Stimulated activated CD8-positive, alpha-beta memory T cell treated with anti-CD3 and anti-CD28 coated beads, Interleukin-15, amount 100 ng/mL, for 48 hours (primary cell): ENCODE measurements around the gene MED6.

Experiments used
- DNase-seq, 2 donors: peaks; one replicate each; pipeline ENCODE4 v3.0.0-alpha.2; 2020; ENCODE audit warnings: low read depth in 2 of 2

The MED6 gene, protein sequence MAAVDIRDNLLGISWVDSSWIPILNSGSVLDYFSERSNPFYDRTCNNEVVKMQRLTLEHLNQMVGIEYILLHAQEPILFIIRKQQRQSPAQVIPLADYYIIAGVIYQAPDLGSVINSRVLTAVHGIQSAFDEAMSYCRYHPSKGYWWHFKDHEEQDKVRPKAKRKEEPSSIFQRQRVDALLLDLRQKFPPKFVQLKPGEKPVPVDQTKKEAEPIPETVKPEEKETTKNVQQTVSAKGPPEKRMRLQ

DNA sequence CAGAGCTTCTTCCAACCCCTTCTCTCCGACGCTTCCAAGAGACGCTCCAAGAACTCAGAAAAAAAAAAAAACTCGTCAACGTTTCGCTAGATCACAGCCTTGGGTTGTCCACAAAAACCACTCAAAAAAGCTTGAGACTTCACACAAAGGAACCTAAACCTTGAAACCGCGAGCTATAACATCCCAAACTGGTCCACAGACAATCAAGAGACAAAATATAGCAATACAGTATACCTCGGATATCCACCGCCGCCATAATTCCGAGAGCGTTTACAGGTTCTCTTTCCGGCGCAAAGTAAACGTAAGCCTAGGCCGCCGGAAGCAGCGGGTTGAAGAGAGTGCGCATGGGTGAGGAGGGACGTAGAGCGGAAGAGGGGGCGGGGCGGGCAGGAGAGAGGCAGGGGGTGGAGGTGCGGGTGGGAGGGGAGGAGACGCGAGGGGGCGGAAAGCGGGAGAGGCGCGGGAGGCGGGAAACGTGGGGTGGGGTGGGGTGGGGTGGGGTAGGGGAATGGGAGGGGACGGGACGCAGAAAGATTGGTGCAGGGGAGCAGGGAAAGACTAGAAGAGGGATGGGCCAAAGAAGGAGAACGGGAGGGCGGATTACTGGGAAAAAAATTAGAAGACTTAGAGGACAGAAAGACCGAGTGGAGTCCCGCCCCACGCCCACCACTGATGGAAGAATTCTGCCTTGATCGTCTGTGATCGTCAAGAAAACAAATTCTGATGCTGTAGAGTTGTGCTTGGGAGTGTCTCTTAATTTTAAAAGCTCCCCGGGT, at the start of gene MED6:
MED6 (minus strand) TSS at position 274 of the 776 bp plus-strand sequence; CDS start at position 256, 18 bp downstream.
- DNase-seq, result peak; percentile 83 to 88

DNA sequence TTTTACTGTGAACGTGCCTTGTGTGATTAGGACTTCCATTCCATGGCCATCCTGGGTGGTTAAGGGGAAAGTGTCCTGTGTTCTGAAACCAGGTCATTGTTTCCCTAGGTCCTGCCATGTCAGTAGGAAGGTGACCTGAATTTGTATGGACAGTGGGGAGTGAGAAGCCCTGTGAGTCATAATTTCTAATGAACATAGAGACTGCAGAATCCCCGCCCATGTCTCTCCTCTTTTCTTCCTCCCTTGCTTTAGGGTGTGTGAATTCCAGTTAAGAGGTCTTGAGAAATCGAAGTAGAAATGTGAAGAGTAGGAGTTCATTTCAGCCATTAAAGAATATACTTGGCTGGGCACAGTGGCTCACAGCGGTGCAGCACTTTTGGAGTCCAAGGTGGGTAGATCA, 49.3 kb upstream of the MED6 start:
- DNase-seq, result no peak

DNA sequence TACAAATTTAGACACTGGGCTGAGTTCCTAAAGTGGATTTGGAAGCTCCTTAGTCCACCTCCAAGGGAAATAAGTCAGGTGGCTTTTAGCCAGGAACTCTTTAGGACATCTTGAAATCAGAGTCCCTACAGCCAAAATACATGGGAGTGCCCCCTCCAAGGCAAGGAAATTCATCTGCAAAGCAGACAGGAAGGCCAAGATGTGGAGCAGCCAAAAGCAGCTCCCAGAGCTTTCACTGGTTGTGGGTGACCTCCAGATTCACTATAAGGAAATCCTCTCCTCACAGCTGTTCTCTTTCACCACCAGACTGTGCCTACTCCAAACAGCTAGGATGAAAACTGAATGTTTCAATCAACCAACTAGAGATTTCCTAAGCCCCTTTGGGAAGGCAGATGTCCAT, 47.9 kb upstream of the MED6 start:
- no peak for DNase-seq

DNA sequence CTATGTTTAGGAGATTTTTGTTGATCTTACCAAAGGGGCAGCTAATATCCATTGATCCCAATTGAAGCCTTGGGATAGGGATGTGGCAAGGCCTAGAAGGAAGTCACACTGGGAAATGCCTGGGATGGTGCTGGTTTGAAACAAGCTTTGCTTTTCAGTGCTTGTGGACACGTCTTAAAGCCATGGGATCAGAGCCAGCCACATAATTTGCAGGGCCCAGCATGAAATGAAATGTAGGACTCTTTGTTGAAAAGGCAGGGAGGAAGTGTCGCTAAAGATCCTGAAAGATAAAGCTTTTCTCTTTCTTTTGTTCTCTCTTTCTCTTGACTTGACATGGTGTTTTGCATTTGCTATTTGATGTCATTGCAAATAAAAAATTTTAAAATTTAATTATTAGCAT, 46.2 kb upstream of the MED6 start:
- no peak for DNase-seq

DNA sequence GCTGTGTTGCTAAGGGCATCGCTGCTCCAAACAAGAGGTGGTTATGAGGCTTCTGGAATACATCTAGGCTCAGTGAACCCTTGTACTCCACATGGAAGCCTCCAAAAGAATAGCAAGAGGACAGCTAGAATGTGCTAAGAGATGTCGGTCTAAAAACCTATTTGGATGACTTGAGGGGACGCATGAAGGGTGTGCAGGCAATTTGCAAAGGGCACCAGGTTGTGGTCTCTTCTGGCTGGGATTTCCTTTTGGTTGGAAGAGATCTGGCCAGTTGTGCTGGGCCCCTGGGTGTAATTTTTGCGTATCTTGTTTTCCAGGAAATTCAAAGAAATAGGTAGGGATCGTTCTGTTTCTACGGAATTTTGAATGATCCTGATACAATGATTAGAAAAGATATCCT, 45.4 kb upstream of the MED6 start:
- DNase-seq, result no peak

DNA sequence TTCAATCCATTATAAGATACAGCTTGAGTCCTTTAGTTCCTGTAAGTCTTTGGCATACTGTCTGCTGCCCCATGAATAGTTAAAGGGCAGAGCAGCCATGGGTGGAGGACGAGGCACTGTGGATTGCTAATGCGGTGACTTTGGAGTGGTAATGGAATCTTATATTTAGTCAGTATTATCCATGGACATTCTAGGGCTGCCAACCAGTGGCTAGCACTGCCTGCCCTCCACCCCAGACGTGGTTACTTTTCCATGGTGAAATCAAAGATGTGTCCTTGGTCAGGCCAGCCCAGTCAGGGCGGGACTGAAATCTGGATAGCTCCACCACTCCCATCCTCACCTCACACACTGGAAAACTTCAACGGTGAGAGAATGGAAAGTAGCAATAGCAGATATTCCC, 43.5 kb upstream of the MED6 start:
- no peak for DNase-seq

DNA sequence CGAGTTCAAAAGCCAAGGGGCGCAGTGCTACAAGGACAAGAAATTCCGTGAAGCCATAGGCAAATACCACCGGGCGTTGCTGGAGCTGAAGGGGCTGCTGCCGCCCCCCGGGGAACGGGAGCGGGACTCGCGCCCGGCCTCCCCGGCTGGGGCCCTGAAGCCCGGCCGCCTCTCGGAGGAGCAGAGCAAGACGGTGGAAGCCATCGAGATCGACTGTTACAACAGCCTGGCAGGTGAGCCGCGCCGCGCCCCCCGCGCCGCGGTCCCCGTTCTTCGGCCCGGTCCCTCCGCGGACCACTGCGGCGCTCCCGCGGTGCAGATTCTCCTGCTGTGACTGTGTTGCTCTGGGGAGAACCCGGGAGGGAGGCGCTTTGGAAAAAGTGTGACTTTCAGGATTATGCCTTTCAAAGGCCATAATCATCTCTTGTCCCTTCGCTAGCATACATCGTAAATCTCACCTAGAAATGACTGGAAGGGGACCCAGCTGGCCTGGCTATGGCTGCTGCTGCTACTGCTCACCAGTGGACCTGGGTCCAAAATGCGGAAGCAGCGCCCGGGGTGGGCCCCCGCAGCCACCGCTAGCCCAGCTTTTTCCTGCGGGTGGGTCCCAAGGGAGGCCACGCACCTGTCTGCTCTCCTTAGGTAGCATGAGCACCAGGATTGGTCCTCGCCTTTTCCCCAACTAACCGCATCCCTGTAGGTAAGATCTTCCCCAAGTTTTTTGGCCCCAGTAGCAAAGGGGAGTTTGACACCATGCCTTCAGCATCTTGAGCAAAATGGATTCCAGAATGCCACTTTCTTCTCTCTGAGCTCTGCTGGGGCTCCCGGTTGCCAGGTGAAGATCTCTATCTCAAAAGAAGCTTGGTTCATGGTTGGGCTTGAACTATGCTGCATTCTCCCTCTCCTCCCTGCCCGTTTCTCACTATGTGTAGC, 42.1 kb upstream of the MED6 start:
- no peak for DNase-seq

DNA sequence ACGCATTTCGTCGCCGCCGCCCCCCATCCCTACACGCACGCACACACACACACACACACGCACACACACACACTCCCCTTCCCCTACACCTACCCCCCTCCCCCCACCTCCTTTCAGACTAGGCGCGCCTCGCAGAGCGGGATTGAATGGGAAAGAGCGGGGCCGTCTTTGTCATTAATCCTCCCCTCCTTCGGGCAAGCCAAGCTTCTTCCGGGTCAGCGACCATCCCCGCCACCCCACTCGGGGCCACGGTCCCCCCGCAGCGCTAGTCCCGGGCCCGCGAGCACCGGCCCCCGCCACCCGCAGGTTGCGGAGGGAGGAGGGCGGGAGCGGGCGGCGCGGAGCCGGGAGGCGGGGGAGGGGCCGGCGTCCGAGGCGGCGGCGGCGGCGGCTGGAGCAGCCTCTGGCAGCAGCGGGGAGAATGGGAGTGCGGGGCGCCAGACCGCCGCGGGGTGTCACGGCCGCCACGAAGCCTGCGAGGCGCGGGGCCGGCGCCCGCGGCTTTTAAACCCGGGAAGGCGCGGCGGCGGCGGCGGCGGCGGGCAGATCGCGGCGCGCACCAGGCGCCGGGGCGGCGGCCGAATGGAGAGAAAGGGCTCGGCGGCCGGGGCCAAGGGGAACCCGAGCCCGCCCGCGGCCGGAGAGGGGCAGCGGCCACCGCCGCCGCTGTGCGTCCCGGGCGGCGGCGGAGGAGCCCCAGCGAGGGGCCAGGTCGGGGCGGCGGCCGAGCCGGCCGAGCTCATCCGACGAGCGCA, 41.3 kb upstream of the MED6 start, which contains the start of gene TTC9:
TTC9 (plus strand) TSS at position 369 of the 755 bp plus-strand sequence; CDS start at position 583, 214 bp downstream.
- no peak for DNase-seq

DNA sequence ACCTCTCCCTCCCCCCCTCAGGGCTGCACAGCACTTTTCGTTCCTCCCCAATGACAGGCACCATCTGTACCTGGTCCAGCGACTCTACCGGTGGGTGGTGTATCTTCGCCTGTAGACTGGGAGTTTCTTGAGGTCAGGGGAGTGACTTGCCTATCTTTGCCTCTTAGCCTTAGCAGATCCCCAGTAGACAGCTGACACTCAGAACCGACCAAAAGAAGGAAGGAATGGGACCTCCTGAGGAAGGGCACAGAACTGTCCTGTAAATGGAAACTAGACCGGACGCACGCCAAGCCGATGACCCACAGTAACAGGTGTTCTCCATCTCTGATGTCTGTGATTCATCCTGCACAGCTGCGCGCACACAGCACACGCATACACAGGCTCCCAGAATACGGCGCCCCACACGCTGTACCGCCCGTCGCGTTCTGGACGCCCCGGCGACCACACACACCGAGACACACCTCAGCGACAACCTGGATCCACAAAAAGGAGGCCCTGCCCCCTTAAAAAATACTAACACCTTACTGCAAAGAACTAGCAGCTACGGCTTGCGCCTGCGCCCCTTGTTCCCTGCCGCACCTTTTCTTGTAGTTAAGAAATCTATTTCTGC, 40.6 kb upstream of the MED6 start:
- no peak for DNase-seq

DNA sequence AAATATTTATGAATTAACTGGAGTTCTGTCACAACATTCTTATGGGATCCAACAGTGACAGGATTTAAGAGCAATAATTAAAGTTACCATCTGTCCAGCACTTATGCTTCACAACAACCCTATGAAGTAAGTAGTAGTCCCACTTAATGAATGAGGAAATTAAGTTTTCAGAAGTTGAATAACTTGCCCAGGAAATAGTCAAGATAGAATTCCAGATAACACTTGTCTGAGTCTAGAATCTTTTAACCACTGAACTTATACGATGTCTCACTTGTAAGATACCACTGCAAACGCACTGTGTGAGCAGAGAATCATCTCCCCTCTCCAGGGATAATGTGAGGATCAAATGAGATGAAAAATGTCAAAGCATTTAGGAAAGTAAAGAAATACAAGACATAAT, 38.0 kb upstream of the MED6 start:
- DNase-seq, result no peak

DNA sequence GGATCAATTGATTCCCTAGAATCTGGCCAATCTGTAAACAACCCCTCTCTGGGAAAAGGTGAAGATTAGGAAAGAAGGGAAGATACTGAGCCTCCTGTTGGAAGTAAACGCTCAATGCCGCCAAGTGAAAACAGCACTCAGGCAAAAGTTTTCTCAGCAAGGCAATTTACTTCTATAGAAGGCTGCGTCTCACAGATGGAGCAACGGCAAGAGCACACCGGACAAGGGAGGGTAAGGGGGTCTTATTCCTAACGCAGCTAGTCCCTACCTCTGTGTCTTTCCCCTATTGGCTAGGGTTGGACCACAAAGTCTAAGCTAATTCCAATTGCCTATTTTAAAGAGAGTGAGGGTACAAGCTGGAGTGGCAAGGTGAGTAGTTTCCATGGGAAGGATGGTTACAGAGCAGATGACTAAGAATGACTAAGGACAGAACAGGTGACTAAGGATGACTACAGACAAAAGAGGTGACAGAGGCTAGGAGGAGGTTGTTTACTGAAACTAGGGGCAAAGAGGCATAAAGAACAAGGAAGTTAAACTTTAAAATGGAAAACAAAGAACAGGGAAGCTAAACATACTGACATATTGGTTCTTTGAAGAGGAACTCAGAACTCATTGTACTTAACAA, 35.6 kb upstream of the MED6 start:
- DNase-seq, result no peak

DNA sequence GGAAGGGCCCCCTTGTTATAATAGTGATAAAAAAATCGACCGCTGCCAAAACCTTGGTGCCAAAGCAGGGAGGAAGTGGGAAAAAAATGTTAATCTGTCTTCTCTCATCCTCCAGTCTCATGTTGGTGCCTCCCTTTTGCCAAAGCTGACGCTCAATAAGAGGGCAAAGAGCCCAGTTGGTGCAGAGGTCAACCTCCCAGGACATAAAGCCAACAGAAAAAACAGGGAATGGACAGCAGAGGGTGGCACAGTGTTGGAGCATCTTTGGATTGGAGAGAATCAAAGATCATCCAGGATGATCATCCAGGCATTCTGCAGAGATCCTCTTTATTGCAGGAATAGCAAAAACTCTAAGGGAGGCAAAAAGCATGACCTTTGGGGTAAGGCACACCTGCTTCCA, 31.5 kb upstream of the MED6 start:
- DNase-seq, result no peak

DNA sequence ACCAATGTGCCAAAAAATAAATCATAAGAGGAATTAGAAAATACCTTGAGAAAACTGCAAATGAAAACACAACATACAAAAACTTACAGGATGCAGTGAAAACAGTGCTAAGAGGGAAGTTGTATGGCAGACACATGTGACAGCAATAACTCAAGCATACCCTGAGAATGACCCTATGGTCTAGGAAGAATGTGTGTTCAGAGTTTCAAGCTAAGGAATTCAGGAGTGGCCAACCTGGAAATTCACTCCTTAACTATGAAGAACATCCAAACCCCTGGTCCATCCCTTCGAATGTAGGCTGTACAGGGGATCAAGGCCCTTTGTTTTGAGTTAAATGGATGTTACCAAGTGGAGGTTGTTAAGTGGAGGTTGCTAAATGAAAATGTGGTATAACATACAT, 24.5 kb upstream of the MED6 start:
- DNase-seq, result no peak

DNA sequence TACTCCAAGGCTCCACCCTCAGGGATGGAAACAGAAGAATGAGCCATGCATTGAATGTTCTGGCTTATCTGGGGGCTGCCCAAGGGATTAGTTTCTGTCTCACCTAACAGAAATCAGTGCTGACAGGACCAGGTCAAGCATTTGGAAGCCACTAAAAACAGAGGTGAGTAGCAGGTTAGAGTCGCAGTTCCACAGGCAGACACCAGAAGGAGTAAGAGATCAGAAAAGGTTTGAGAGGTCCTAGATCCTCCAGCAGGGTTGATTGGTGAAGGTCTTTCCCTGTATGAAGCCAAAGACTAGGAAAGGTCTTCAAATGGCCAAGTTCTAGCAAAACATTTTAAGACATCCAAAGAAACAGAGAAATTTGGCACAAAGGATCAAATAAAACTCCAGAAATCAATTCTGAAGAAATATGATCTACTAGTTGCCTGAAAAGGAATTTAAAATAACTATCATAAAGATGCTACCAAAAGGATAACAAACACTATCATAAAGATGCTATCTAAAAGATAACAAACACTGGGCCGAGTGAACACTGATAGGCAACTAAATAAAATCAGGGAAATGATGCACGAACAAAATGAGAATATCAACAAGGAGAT, 21.8 kb upstream of the MED6 start:
- DNase-seq, result no peak

DNA sequence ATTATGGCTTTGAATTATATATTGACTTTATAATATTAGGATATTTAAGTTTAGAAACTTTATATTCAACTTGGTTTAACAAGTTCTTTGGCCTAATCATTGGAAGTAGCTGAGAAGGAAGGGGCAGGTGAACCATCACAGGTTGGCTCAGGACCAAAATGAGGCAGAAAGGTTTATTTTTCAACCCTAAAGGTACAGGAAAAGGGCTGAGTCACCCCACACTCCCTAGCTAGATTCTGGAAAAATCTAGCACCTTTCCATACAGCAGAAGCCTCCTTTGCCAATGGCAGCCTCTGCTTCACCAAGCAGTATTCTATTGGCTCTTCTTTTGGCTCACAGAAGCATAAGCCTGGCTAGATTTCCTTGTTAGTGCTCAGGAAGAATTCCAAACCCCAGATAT, 19.3 kb upstream of the MED6 start:
- DNase-seq, result no peak

DNA sequence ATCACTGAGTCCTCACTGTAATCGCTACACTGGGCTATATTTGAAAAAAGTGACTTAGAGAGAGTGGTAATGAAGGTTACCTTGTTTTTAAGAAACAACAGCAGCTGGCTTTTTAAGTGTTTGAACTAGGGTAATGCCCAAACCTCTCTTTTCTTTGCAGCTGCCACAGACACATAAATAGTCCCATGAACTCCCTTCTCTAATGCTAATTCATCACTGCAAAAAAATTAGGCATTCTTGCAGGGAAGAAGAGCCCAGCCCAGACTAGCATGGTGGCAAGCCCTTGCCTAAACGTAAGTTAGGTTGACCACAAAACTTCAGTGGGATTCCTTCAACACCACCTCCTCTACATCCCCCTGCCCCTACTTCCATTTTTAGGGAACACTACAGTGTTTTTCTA, 17.9 kb upstream of the MED6 start:
- DNase-seq, result no peak

DNA sequence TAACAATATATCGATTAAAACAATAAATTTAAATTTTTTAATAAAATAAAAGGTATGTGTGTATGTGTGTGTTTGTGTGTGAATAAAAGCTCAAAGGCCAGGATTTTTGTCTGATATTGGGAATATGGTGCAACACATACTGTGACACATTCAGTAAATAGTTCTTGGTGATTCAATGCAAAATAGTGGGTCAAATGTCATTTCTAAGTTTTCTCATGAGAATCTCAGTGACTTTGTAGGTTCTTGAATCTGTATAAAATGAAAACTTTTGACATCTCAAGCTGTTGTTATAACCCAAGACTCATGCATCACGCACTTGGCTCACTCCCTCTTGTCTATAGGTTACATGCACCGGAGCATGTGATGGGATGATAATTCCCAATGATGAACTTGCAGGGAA, 16.2 kb upstream of the MED6 start:
- no peak for DNase-seq

DNA sequence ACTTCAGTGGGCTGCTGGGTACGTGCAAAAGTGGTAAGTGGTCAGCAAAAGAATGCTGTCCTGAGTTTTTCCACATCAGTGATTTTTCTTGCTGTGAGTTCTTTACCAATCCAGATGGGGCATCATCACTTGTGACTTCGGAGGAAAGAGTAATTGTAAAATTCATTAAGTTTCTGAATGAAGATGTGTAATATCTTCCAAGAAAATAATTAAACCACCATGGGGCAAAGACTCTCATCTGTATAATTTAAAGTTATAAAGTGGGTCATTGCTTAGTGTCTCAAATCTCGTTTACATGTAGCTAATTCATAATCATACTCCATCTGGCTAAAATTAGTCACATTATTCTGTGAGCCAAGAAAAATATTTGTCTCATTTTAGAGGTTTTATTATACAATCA, 10.8 kb upstream of the MED6 start:
- DNase-seq, result no peak

DNA sequence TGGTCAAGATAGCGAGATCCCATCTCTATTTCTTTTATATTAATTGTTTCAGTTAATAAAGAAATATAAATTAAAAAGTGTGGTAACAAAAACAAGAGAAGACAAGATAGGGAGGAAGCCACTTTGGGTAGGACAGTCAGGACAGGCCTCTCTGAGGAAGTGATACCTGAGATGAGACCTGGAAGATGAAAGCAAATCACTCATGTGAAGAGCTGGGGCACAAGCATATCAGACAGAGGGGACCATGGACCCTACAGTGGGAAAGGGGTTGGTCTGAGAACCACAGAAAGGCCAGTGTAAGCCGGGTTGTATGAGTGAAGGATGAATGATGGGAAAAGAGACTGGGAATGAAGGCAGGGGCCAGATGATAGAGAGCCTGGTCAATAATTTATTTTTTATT, 1.8 kb upstream of the MED6 start:
- no peak for DNase-seq

DNA sequence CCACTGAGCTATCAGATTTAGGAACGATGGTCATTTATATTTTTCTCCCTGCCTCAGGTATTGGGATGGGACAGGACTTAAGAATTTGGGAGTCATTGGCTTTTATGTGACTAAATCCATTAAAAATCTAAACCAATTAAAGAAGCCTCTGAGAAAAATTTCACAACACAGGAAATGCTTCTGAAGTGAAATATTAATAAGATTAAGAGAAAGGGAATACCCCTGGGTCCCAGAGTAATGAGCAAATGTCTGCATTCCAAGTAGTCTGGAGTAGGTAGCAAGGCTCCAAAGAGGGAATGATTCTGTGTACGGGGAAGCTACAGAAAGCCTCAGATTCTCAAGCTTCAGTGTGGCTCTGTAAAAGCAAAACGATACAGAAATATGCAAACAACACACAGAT, 707 bp upstream of the MED6 start:
- no peak for DNase-seq
